Brain microvascular endothelial cell (primary cell): ENCODE results near the gene LDB2.
A peak's percentile ranks its signal among the peaks of the same experiment; 100 is the strongest.

Experiments
- DNase-seq: peaks from one replicate; pipeline ENCODE4 v3.0.0-alpha.2; 2020
- H3K27ac ChIP-seq: fragments of 250-450 bp; sonication (Bioruptor Pico); 2 replicates; pipeline ENCODE4 v1.5.1; 2020; ENCODE audit warnings: mild to moderate bottlenecking, moderate library complexity
- H3K27me3 ChIP-seq: fragments of 250-450 bp; sonication (Bioruptor Pico); replicated peaks from 2 replicates; pipeline ENCODE4 v1.5.1; 2020; ENCODE audit warnings: mild to moderate bottlenecking
- H3K36me3 ChIP-seq: fragments of 250-450 bp; sonication (Bioruptor Pico); replicated peaks from 2 replicates; pipeline ENCODE4 v1.5.1; 2020; ENCODE audit warnings: mild to moderate bottlenecking
- H3K4me3 ChIP-seq: 2 replicates; pipeline ENCODE4 v1.5.1; 2011; ENCODE audit warnings: low read depth, mild to moderate bottlenecking, control low read depth, low read length, moderate library complexity
- in situ Hi-C: cut with HindIII; loops from 2 replicates; pipeline ENCODE4 v1.10.0; 2017; ENCODE audit warnings: low sequenced_read_pairs, low pct_ligation_motif_present
- TF ChIP-seq, protein P1 (sequence below): IDR thresholded peaks from 2 replicates; pipeline ENCODE4 v1.5.1; 2011; ENCODE audit warnings: low read depth, mild to moderate bottlenecking, moderate library complexity, low read length, control low read depth, inconsistent platforms; ENCODE audit errors: missing control alignments

LDB2 gene

DNA sequence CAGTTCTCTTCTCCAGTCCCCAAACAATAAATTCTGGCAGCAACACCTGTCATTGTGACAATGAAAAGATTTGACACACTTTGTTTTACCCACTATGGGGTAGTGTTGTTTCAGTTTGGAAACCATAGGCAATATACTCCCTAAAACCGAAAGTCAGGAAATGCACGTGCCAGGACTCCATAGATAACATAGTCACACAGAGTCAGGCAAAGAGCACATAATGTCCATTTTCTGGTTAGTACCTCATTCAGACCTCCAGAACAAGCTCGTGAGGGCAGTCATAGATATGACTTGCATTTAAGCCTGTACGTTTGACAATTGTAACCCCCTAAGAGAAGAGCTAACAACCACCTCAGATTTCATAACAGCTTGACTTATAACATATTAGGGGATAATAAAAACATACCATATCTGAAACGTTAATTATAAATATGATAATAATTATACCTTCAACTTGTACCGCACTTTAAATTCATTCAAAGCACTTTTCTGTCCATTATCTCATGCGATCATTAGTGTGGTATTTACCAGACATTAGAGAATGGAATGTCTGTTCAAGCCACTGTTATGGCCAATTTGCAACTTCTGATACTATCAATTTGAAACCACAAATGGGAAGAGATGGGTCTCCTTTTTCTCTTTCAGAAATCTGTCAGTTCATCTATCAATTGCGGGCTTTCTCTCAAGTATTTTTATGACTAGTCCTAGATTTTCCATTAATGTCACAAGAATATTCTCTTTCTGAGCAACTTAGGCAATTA, 147.4 kb downstream of the LDB2 start:
- in situ Hi-C loops = no loop called here
- Histone ChIP-seq H3K27ac (no peak overlapping the region), H3K27me3 (no peaks in the 10 kb centered on the region), H3K4me3 (no peak overlapping the region), H3K36me3 (no peaks in the 10 kb centered on the region)
- TF ChIP-seq, protein P1, sequence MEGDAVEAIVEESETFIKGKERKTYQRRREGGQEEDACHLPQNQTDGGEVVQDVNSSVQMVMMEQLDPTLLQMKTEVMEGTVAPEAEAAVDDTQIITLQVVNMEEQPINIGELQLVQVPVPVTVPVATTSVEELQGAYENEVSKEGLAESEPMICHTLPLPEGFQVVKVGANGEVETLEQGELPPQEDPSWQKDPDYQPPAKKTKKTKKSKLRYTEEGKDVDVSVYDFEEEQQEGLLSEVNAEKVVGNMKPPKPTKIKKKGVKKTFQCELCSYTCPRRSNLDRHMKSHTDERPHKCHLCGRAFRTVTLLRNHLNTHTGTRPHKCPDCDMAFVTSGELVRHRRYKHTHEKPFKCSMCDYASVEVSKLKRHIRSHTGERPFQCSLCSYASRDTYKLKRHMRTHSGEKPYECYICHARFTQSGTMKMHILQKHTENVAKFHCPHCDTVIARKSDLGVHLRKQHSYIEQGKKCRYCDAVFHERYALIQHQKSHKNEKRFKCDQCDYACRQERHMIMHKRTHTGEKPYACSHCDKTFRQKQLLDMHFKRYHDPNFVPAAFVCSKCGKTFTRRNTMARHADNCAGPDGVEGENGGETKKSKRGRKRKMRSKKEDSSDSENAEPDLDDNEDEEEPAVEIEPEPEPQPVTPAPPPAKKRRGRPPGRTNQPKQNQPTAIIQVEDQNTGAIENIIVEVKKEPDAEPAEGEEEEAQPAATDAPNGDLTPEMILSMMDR = no peak
- DNase-seq = no peak

DNA sequence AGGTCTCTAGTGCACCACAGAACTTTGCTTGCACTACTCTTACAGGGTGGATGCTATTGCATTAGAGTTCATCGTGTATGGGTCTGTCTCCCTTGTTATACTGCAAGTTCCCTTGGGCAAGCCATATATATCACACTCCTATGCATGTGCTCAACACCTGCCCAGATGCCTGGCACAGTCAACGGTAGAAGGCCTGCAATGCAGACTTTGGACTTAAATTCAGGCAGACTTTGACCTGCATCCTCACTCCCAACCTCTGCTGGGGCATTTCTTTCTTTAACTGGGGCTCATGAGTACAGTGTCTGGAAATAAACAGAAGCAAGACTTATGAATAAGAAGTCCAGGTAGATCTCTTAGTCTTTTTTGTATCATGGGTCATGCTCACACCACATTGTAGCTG, 148.2 kb downstream of the LDB2 start:
- Histone ChIP-seq H3K36me3 (no peaks in the 10 kb centered on the region), H3K27ac (no peak overlapping the region), H3K27me3 (no peaks in the 10 kb centered on the region), H3K4me3 (no peak overlapping the region)
- in situ Hi-C loops = no loop called here
- no peak for DNase-seq
- TF ChIP-seq, protein P1 = no peak

DNA sequence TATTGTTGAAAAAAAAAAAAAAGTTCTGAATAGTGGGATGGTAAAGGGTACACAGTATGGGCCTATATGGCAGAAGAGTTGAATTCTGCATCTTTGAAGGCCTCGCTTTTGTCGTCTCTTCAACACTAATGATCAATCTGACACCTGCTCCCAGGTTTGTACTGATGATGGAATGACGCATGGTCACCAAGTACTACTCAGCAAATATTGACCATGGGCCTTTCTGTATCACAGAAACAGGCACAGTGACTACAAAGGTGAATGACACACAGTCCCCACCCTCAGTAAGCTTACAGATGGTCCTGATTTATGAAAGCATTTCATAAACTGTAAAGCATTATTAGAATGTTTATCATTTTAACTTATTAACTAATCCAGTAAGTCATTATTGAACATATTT, 152.6 kb downstream of the LDB2 start:
- in situ Hi-C loops = no loop called here
- no peaks in the 10 kb centered on the region for H3K36me3 ChIP-seq
- DNase-seq = no peak
- H3K27ac ChIP-seq = no peak overlapping the region
- H3K27me3 ChIP-seq = no peaks in the 10 kb centered on the region
- TF ChIP-seq, protein P1 = no peak
- H3K4me3 ChIP-seq = no peak overlapping the region

DNA sequence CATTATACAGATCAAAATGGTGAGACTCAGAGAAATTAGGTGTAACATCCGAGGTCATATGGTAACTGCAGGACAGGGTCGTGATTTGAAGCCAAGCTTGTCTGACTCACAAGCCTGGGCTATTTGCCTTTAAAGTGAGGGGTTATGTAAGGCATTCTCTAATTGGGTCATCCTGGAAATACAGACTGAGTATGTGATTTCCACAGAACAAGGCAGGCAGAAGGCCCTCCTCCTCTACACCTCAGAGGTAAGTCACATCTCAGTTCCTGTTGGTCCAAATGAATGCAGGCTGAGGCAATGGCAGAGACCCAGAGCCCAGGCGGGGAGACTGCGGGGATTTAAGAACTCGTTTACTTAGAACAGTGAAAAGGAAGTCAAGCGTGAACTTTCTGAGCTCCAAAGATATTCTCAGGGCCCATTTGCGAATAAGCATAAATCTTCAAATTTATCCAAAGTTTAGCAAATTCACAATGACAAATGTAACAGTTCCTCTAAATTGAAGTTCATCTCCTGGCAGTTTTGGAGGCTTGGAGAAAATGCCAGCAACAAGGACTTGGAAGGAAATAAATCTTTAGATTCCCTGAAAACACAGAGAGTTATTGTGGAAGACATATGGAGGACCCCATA, 153.3 kb downstream of the LDB2 start:
- Histone ChIP-seq H3K27me3 (no peaks in the 10 kb centered on the region), H3K27ac (no peak overlapping the region), H3K4me3 (no peak overlapping the region), H3K36me3 (no peaks in the 10 kb centered on the region)
- in situ Hi-C loops = no loop called here
- peak; percentile 24 for DNase-seq
- TF ChIP-seq, protein P1 = no peak

DNA sequence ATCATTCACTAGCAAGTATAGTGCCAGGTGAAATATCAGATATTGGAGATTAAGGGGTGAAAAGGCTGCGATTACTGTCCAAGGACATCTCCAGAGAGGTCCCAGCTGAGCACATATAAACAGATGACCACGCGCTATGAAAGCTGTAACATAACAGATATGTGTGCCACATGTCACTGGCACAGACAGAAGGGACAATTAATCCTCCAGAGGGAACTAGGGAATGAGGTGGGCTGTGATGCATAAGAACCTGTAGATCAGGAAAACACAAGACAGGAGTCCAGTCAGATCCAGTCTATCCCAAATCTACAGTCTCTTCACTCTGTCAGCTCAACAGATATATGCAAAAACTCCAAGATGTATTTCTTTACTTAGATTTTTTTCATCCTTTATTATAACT, 157.2 kb downstream of the LDB2 start:
- no peaks in the 10 kb centered on the region for H3K27me3 ChIP-seq
- DNase-seq = no peak
- H3K4me3 ChIP-seq = no peak overlapping the region
- TF ChIP-seq, protein P1 = no peak
- no peaks in the 10 kb centered on the region for H3K36me3 ChIP-seq
- in situ Hi-C loops = no loop called here
- no peak overlapping the region for H3K27ac ChIP-seq
